Thymus (tissue), 11 donors: Measurements from ENCODE around the gene PDZD7. TPM values are rescaled to one million over a fixed set of nuclear protein-coding genes. Genes with fewer than 3 reads are reported as not detected.

ENCODE experiments used
- DNase-seq, 9 donors: peaks; one replicate each; pipeline ENCODE4 v3.0.0-alpha.2; 2013; ENCODE audit warnings: low spot score in 9 of 9, low read depth in 6 of 9, missing footprints in 1 of 9
- H3K27ac ChIP-seq, 2 donors: one replicate each; pipeline ENCODE4 v1.5.1; 2013; ENCODE audit warnings: control low read depth in 1 of 2, low read depth in 1 of 2, low read length in 1 of 2, mild to moderate bottlenecking in 1 of 2, moderate library complexity in 1 of 2
- H3K27me3 ChIP-seq, 2 donors: one replicate each; pipeline ENCODE4 v1.5.1; 2013; ENCODE audit warnings: low read length in 1 of 2; ENCODE audit not compliant: control insufficient read depth in 2 of 2, insufficient read depth in 1 of 2
- H3K36me3 ChIP-seq, 2 donors: one replicate each; pipeline ENCODE4 v1.5.1; 2013; ENCODE audit warnings: low read length in 1 of 2, mild to moderate bottlenecking in 1 of 2, moderate library complexity in 1 of 2; ENCODE audit not compliant: control insufficient read depth in 2 of 2, insufficient read depth in 2 of 2
- H3K4me1 ChIP-seq, 2 donors: one replicate each; pipeline ENCODE4 v1.5.1; 2013; ENCODE audit warnings: low read length in 2 of 2; ENCODE audit not compliant: control insufficient read depth in 2 of 2, insufficient read depth in 2 of 2
- H3K4me3 ChIP-seq, 2 donors: one replicate each; pipeline ENCODE4 v1.5.1; 2013; ENCODE audit warnings: low read length in 2 of 2, control low read depth in 1 of 2, mild to moderate bottlenecking in 1 of 2
- H3K9me3 ChIP-seq, 2 donors: one replicate each; pipeline ENCODE4 v1.5.1; 2013; ENCODE audit warnings: low read length in 1 of 2, mild to moderate bottlenecking in 1 of 2; ENCODE audit not compliant: control insufficient read depth in 2 of 2, insufficient read depth in 1 of 2
- WGBS: extraction: QIAGEN DNeasy Blood & Tissue Kit; methylation state at CpG from one replicate; pipeline ENCODE4 v1.1.7; 2013; 5-methylcytosine and 5-hydroxymethylcytosine counted together
- polyA plus RNA-seq: library from polyadenylated mRNA; stranded (reverse); fragments of 200-250 nt; gene quantifications from one replicate; pipeline ENCODE4 v1.2.3, GENCODE V29; 2013
- total RNA-seq: library from RNA; stranded (reverse); fragments of 120-200 nt; gene quantifications from one replicate; pipeline ENCODE4 v1.2.4, GENCODE V29; 2013
- donor health status: healthy.

The PDZD7 gene
- total and polyA plus RNA-seq, 2 donors: 0.19 to 1.4 TPM

- H3K4me1 ChIP-seq: peaks cover 22 to 29% of the 10 kb centered on the region in 2 donors
- H3K27me3 ChIP-seq: peaks cover 0 to 20% of the 10 kb centered on the region in 2 donors
- H3K27ac ChIP-seq: peak overlapping the region; percentile 70 to 91
- DNase-seq: peak in 6 of 9 donors; percentile 46 to 83 (median 62)
- no peaks in the 10 kb centered on the region for H3K9me3 ChIP-seq
- peak overlapping the region; percentile 82 for H3K4me3 ChIP-seq
- WGBS: under 1% methylated on average over 66 of the region's 66 CpGs
- peaks cover 8 to 15% of the 10 kb centered on the region in 2 donors for H3K36me3 ChIP-seq
Observed at GRCh38 chr10:100997360-100998182, 33.4 kb downstream of the PDZD7 start.

GRCh38 chr10:100996678-100997359, 34.1 kb downstream of the PDZD7 start:
- H3K4me1 ChIP-seq: peaks cover 22 to 29% of the 10 kb centered on the region in 2 donors
- peaks cover 0 to 20% of the 10 kb centered on the region in 2 donors for H3K27me3 ChIP-seq
- H3K9me3 ChIP-seq: no peaks in the 10 kb centered on the region
- H3K4me3 ChIP-seq: peak overlapping the region; percentile 82
- DNase-seq: peak in 3 of 9 donors; percentile 46 to 49 (median 47)
- 4% methylated on average over 46 of the region's 46 CpGs for WGBS
- peaks cover 8 to 15% of the 10 kb centered on the region in 2 donors for H3K36me3 ChIP-seq
- H3K27ac ChIP-seq: peak overlapping the region; percentile 74 to 83

GRCh38 chr10:100995181-100995580, 35.7 kb downstream of the PDZD7 start:
- 90% methylated on average over 6 of the region's 6 CpGs for WGBS
- peaks cover 22 to 27% of the 10 kb centered on the region in 2 donors for H3K4me1 ChIP-seq
- peaks cover 0 to 9% of the 10 kb centered on the region in 2 donors for H3K27me3 ChIP-seq
- H3K9me3 ChIP-seq: no peaks in the 10 kb centered on the region
- peaks cover 18 to 29% of the 10 kb centered on the region in 2 donors for H3K36me3 ChIP-seq
- H3K4me3 ChIP-seq: no peak overlapping the region
- no peak overlapping the region for H3K27ac ChIP-seq
- no peak for DNase-seq

DNA sequence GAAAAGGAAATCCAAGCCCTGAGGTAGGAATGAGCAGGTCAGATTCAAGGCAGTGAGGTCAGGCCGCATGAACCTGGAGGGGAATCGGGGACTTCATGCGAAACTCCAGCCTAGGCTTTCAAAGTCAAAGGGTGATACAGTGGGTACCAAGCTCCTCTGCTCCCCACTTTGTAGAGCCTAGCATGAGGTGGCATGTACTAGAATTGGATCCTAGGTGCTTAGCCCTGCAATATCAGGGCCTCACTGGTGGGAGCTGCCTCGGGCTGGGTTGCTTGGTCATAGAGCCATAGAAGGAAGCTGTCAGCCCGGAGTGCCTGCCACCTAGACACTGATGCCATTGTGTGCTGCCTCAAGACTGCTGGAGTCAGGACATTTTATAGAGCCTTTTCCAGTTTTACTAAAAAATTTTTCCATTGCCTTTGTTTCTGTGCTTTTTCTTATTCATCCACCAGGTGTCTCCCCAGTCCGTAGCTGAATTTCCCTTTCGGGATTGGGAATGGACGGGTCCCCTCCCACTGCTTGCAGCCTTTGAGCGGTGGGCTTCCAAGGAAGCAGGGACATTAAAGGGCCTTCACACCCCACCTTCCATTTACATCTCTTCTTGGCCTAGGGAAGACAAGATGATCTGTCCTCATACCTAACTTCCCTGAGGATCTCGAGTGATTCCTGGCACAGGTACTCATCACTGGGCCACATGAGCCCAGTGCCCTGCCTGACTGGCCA, 36.8 kb downstream of the PDZD7 start:
- no peak overlapping the region for H3K27ac ChIP-seq
- no peak for DNase-seq

DNA sequence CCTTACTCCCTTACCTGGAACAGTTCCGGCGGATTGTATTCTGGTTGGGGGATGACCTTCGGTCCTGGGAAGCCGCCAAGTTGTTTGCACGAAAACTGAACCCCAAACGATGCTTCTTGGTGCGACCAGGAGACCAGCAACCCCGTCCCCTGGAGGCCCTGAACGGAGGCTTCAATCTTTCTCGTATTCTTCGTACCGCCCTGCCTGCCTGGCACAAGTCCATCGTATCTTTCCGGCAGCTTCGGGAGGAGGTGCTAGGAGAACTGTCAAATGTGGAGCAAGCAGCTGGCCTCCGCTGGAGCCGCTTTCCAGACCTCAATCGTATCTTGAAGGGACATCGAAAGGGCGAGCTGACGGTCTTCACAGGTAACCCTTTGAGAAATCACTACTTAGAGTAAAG, 41.8 kb downstream of the PDZD7 start:
- no peak overlapping the region for H3K4me3 ChIP-seq
- peaks cover 0 to 2% of the 10 kb centered on the region in 2 donors for H3K27me3 ChIP-seq
- H3K4me1 ChIP-seq: peaks cover 10 to 22% of the 10 kb centered on the region in 2 donors
- 94% methylated on average over 21 of the region's 21 CpGs for WGBS
- peaks cover 0 to 6% of the 10 kb centered on the region in 2 donors for H3K9me3 ChIP-seq
- DNase-seq: no peak
- H3K36me3 ChIP-seq: peaks cover 27 to 37% of the 10 kb centered on the region in 2 donors
- no peak overlapping the region for H3K27ac ChIP-seq

More for the DNA sequence above, 36.8 kb downstream of the PDZD7 start:
- WGBS: 91% methylated on average over 10 of the region's 10 CpGs
- Histone ChIP-seq H3K36me3 (peaks cover 24 to 35% of the 10 kb centered on the region in 2 donors), H3K9me3 (peaks cover 0 to 1% of the 10 kb centered on the region in 2 donors), H3K4me1 (peaks cover 17 to 23% of the 10 kb centered on the region in 2 donors), H3K27me3 (peaks cover 0 to under 1% of the 10 kb centered on the region in 2 donors), H3K4me3 (no peak overlapping the region)

DNA sequence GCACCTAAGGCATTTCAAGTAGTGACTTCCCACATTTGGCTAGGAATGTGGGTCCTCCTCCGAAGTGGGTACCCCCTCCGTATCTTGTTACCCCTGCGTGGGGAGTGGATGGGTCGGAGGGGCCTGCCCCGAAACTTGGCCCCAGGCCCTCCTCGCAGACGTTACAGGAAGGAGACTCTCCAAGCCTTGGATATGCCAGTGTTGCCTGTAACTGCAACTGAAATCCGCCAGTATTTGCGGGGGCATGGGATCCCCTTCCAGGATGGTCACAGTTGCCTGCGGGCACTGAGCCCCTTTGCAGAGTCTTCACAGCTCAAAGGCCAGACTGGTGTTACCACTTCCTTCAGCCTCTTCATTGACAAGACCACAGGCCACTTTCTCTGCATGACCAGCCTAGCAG, 42.8 kb downstream of the PDZD7 start:
- Histone ChIP-seq H3K4me3 (peak overlapping the region; percentile 61 to 98), H3K27ac (no peak overlapping the region), H3K4me1 (peaks cover 10 to 22% of the 10 kb centered on the region in 2 donors), H3K36me3 (peaks cover 30 to 34% of the 10 kb centered on the region in 2 donors), H3K9me3 (peaks cover 0 to 6% of the 10 kb centered on the region in 2 donors), H3K27me3 (peaks cover 0 to 2% of the 10 kb centered on the region in 2 donors)
- no peak for DNase-seq
- 80% methylated on average over 10 of the region's 10 CpGs for WGBS

DNA sequence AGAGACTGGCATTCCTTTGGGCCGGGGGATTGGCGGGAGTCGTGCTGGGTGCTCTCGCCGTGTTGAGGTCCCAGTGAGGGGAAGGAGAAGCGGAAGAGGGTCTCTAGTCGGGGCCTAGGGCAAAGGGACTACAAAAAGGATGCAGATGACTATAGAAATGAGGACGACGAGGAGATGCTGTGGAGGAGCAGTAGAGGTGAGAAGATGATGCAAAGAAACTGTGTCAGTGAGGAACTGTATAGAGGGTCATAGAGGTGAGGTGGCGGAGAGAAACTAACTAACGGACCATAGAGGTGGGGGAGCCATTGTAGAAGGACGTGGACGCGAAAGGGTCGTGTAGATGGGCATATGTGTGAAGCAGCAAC, 43.3 kb downstream of the PDZD7 start:
- peaks cover 29 to 34% of the 10 kb centered on the region in 2 donors for H3K36me3 ChIP-seq
- peaks cover 0 to 6% of the 10 kb centered on the region in 2 donors for H3K9me3 ChIP-seq
- H3K27me3 ChIP-seq: peaks cover 0 to 2% of the 10 kb centered on the region in 2 donors
- no peak for DNase-seq
- H3K27ac ChIP-seq: peak overlapping the region in 1 of 2 donors; percentile 88
- H3K4me3 ChIP-seq: peak overlapping the region; percentile 61 to 98
- H3K4me1 ChIP-seq: peaks cover 10 to 22% of the 10 kb centered on the region in 2 donors
- 3% methylated on average over 15 of the region's 15 CpGs for WGBS

GRCh38 chr10:100986952-100987684, 43.8 kb downstream of the PDZD7 start, which contains the start of the genes MRPL43 and TWNK:
MRPL43 (minus strand) TSS chr10:100987497; CDS start chr10:100987443, 54 bp downstream.
TWNK (plus strand) TSS chr10:100987543; CDS start chr10:100988211, 668 bp downstream.
- peaks cover 29 to 36% of the 10 kb centered on the region in 2 donors for H3K36me3 ChIP-seq

More at GRCh38 chr10:100986952-100987684, 43.8 kb downstream of the PDZD7 start, which contains the start of the genes MRPL43 and TWNK:
- Histone ChIP-seq H3K27ac (peak within 1 kb of the TSS; percentile 87 to 88), H3K27me3 (peaks cover 0 to 2% of the 10 kb centered on the region in 2 donors), H3K4me3 (peak within 1 kb of the TSS; percentile 61 to 98), H3K4me1 (peaks cover 10 to 22% of the 10 kb centered on the region in 2 donors), H3K9me3 (peaks cover 0 to 6% of the 10 kb centered on the region in 2 donors)
- DNase-seq: peak in 8 of 9 donors; percentile 73 to 92 (median 83)
- WGBS: under 1% methylated on average over 75 of the region's 75 CpGs
